NB4 (cell line): ENCODE data around the gene ARHGAP12.
A peak's percentile ranks its signal among the peaks of the same experiment; 100 is the strongest.

Source experiments
- DNase-seq: peaks from one replicate; pipeline ENCODE4 v3.0.0; 2010; ENCODE audit warnings: low read depth
- H3K4me3 ChIP-seq: one replicate; pipeline ENCODE4 v1.5.1; 2011; ENCODE audit warnings: mild to moderate bottlenecking, low read depth, low read length, moderate library complexity
- CTCF ChIP-seq: IDR thresholded peaks from one replicate; pipeline ENCODE4 v1.5.1; 2012; ENCODE audit warnings: low read depth, low read length
- MAX ChIP-seq: IDR thresholded peaks from 2 replicates; pipeline ENCODE4 v1.6.1; 2011; ENCODE audit warnings: low read depth, low read length
- MYC ChIP-seq: IDR thresholded peaks from 2 replicates; pipeline ENCODE4 v1.6.1; 2011; ENCODE audit warnings: low read depth, low read length
- POLR2A ChIP-seq: IDR thresholded peaks from 2 replicates; pipeline ENCODE4 v1.6.1; 2011; ENCODE audit warnings: mild to moderate bottlenecking; ENCODE audit not compliant: insufficient read length; ENCODE audit errors: extremely low read depth

The ARHGAP12 gene

DNA sequence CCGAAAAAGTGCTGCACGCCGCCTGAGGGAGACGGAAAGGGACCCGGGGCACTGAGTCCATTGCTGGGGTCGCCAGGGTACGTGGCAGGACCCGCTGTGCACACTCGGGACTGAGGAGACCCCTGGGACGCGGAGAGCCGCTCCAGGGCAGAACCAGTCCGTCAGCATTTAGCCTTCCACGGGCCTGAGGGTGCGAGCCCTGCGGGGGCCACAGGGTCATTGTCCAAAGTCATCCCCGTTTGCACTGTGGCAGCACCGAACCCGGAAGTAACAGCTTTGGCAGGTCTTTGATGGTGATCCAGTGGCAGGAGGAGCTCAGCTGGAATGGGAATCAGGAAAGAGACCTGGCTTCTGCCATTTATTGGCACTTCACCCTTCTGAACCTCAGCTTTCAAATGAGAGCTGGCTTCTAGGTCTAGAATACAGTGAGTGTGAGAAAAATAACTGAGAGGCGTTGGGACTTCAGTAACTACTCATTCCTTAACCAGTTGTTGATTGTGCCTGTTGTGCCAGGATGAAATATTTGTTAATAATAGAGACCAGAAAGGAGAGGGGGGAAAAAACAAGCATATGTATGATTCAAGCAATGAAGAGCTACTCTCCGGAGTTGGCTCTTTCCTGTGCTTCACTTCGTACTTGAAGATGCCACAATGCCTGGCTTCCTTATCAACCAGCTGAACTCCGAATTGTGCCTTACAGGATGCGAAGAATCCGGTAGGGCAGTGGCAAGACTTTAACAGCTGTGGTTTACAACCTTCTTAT is 811 bp upstream of the ARHGAP12 start:
- peak; percentile 51 for DNase-seq
- no peak for TF ChIP-seq POLR2A
- no peak for TF ChIP-seq MYC
- TF ChIP-seq MAX = no peak
- no peak for TF ChIP-seq CTCF
- H3K4me3 ChIP-seq = peak overlapping the region; percentile 65

- peak overlapping the region; percentile 64 for H3K4me3 ChIP-seq
- no peak for TF ChIP-seq POLR2A
- 0 out of 2 replicates have a peak, but pooled peaks have one; percentile 8 for TF ChIP-seq MAX
- DNase-seq = peak; percentile 80
These were observed 615 bp downstream of the ARHGAP12 start for GRCh38 chr10:31927884-31928548.

GRCh38 chr10:31927565-31927883 is 1.1 kb downstream of the ARHGAP12 start:
- peak; percentile 69 for DNase-seq
- peak overlapping the region; percentile 64 for H3K4me3 ChIP-seq
- no peak for TF ChIP-seq CTCF
- no peak for TF ChIP-seq POLR2A
- TF ChIP-seq MAX = no peak
- TF ChIP-seq MYC = no peak

GRCh38 chr10:31926765-31927564 is 1.7 kb downstream of the ARHGAP12 start:
- TF ChIP-seq MYC = no peak
- no peak for TF ChIP-seq POLR2A
- TF ChIP-seq MAX = no peak
- TF ChIP-seq CTCF = no peak

GRCh38 chr10:31926160-31926559 is 2.5 kb downstream of the ARHGAP12 start:
- peak; percentile 35 for DNase-seq
- no peak for TF ChIP-seq POLR2A
- TF ChIP-seq MAX = no peak
- TF ChIP-seq MYC = no peak
- H3K4me3 ChIP-seq = no peak overlapping the region

More at GRCh38 chr10:31926765-31927564, 1.7 kb downstream of the ARHGAP12 start:
- peak overlapping the region; percentile 64 for H3K4me3 ChIP-seq
- DNase-seq = peak; percentile 9

DNA sequence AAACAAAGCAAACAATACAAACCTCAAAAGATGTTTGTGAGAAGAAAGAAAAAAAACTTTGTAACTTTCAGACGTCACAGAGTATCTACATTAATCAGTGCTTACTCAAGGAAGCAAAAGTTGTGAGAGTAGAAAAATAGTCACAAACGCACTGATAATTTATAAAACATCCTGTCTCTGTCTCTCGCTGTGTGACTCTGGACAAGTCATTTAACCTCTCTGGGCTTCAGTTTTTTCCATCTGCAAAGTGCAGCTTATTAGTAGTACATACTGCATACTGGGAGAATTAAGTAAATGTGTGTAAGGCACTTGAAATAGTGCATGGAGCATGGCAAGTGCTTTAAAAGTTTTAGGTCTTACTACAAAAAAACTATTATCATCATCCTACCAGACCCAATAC is 3.8 kb downstream of the ARHGAP12 start:
- H3K4me3 ChIP-seq = no peak overlapping the region
- DNase-seq = no peak
- TF ChIP-seq MYC (no peak), POLR2A (no peak), CTCF (no peak), MAX (no peak)
